Activated CD4-positive, alpha-beta T cell treated with anti-CD3 and anti-CD28 coated beads, Interleukin-10, Interleukin-2, amounts not matched to agents 100 ng/mL and 50 ng/mL, durations not matched to agents 16 hours and 8 hours (primary cell): Measurements from ENCODE around the gene NT5C3B.
"Not testable (repeated sequence)": the region's sequence is repeated elsewhere in the genome, so short reads cannot be mapped to it uniquely, and the experiment has no call there.

ENCODE experiments used
- DNase-seq: peaks from one replicate; pipeline ENCODE4 v3.0.0-alpha.2; 2020

Gene NT5C3B

GRCh38 chr17:41779954-41780353, 56.1 kb downstream of the NT5C3B start:
- no peak for DNase-seq

- no peak for DNase-seq
These were observed 58.4 kb downstream of the NT5C3B start for GRCh38 chr17:41777574-41778188.

GRCh38 chr17:41777157-41777573, 58.9 kb downstream of the NT5C3B start:
- no peak for DNase-seq

GRCh38 chr17:41776262-41776900, 59.7 kb downstream of the NT5C3B start:
- DNase-seq, result not testable (repeated sequence)

- no peak for DNase-seq
These were observed 60.4 kb downstream of the NT5C3B start for GRCh38 chr17:41775394-41776226.
